GM12891 (cell line): ENCODE data around the gene ACSF3.

ENCODE experiments used
- POLR2A ChIP-seq: IDR thresholded peaks from 2 replicates; pipeline ENCODE4 v1.6.1; 2011; ENCODE audit warnings: low read depth, low read length, control low read depth
- TAF1 ChIP-seq: IDR thresholded peaks from 2 replicates; pipeline ENCODE4 v1.6.1; 2011; ENCODE audit warnings: low read depth, low read length, control low read depth

DNA sequence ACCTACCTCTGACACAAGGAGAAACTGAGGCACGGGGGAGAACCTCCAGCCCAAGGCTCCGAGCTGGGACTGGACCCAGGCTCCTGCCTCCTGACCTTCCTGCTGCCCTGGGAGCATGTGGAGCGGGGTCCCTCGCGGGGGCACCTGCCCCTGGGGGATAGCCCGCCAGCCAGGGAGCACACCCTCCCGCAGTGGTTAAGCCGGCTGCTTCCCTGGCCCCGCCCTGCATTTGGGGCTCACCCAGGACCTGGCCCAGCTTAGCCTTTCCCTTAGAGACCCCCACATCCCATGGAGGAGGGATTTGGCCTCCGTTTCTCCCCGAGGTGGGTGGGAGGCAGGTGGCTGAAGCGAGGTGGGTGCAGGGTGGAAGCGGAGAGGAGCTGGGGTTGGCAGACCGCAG lies 76.1 kb downstream of the ACSF3 start:
- TF ChIP-seq TAF1 (no peak), POLR2A (no peak)
